K562 (cell line): ENCODE measurements around the gene ADORA3. TPM values are rescaled to one million over a fixed set of nuclear protein-coding genes. Genes with fewer than 3 reads are reported as not detected.

Experiments used
- ATF1 ChIP-seq, 2 experiments: fragments of 450-650 bp in 1 of 2; IDR thresholded peaks; 2 replicates each; pipeline ENCODE4 v1.6.1; 2016; ENCODE audit warnings: missing compliant biosample characterization in 1 of 2, missing genetic modification characterization in 1 of 2
- BMI1 ChIP-seq: fragments of 150-350 bp; IDR thresholded peaks from 2 replicates; pipeline ENCODE4 v1.6.1; 2014; ENCODE audit warnings: low read length
- CREB3L1 ChIP-seq: fragments of 450-650 bp; IDR thresholded peaks from 2 replicates; pipeline ENCODE4 v1.6.1; 2014; ENCODE audit warnings: low read depth, mild to moderate bottlenecking, moderate library complexity, borderline replicate concordance
- CTCF ChIP-seq, 3 experiments: IDR thresholded peaks in 2 of 3; conservative IDR thresholded peaks in 1 of 3; 2 replicates each; pipeline ENCODE4 v1.5.1; 2011 to 2012; ENCODE audit warnings: low read length in 3 of 3, mild to moderate bottlenecking in 3 of 3, control low read depth in 2 of 3, improper control_type of control experiment in 1 of 3, inconsistent platforms in 1 of 3, low read depth in 1 of 3, mixed read lengths in 1 of 3, moderate library complexity in 1 of 3; ENCODE audit not compliant: insufficient read depth in 2 of 3
- ETS2 ChIP-seq: IDR thresholded peaks from 2 replicates; pipeline ENCODE4 v1.6.1; 2016; ENCODE audit warnings: borderline replicate concordance, missing genetic modification characterization, mild to moderate bottlenecking, moderate library complexity, missing compliant biosample characterization; ENCODE audit not compliant: poor library complexity, severe bottlenecking
- FOXK1 ChIP-seq: sonication (generic); formaldehyde crosslinking; IDR thresholded peaks from 2 replicates; pipeline ENCODE4 v1.8.0; 2022; ENCODE audit warnings: missing genetic modification reagents, mild to moderate bottlenecking, borderline replicate concordance
- GTF2A2 ChIP-seq: IDR thresholded peaks from 2 replicates; pipeline ENCODE4 v1.6.1; 2016; ENCODE audit warnings: mild to moderate bottlenecking, missing genetic modification characterization, missing compliant biosample characterization
- HLTF ChIP-seq: fragments of 450-650 bp; IDR thresholded peaks from 2 replicates; pipeline ENCODE4 v1.6.1; 2016
- JUN ChIP-seq, 2 experiments: sonication (generic) in 1 of 2; formaldehyde crosslinking in 1 of 2; IDR thresholded peaks; 2 replicates each; pipeline versions ENCODE4 v1.6.1 to v1.8.0; 2012 to 2022; ENCODE audit warnings: borderline replicate concordance in 2 of 2, mild to moderate bottlenecking in 2 of 2, improper control_type of control experiment in 1 of 2, low read depth in 1 of 2, low read length in 1 of 2, missing genetic modification reagents in 1 of 2
- KLF1 ChIP-seq: fragments of 450-650 bp; IDR thresholded peaks from 2 replicates; pipeline ENCODE4 v1.6.1; 2016; ENCODE audit warnings: missing genetic modification characterization, missing compliant biosample characterization
- KLF16 ChIP-seq: IDR thresholded peaks from 2 replicates; pipeline ENCODE4 v1.6.1; 2016; ENCODE audit warnings: antibody characterized with exemption
- NCOR1 ChIP-seq: fragments of 450-650 bp; IDR thresholded peaks from 2 replicates; pipeline ENCODE4 v1.6.1; 2016; ENCODE audit warnings: mild to moderate bottlenecking, moderate library complexity
- NR3C1 ChIP-seq: sonication (generic); formaldehyde crosslinking; IDR thresholded peaks from 2 replicates; pipeline ENCODE4 v1.8.1; 2022; ENCODE audit warnings: missing genetic modification reagents
- PCBP2 ChIP-seq: fragments of 200-400 bp; formaldehyde crosslinking; IDR thresholded peaks from 2 replicates; pipeline ENCODE4 v1.6.1; 2018; ENCODE audit warnings: low read length, low read depth, mild to moderate bottlenecking, moderate library complexity; ENCODE audit not compliant: poor library complexity, severe bottlenecking
- PRMT5 ChIP-seq: sonication (generic); formaldehyde crosslinking; IDR thresholded peaks from 2 replicates; pipeline ENCODE4 v1.5.0; 2020; ENCODE audit warnings: missing genetic modification reagents
- RB1 ChIP-seq: fragments of 450-650 bp; IDR thresholded peaks from 2 replicates; pipeline ENCODE4 v1.6.1; 2017; ENCODE audit warnings: low read depth, mild to moderate bottlenecking
- SMAD2 ChIP-seq: fragments of 150-350 bp; IDR thresholded peaks from 2 replicates; pipeline ENCODE4 v1.6.1; 2014; ENCODE audit warnings: low read depth, mild to moderate bottlenecking, low read length
- SMAD3 ChIP-seq: fragments of 450-650 bp; formaldehyde crosslinking; conservative IDR thresholded peaks from 2 replicates; pipeline ENCODE4 v1.4.0; 2020; ENCODE audit warnings: mild to moderate bottlenecking
- SMARCA4 ChIP-seq: fragments of 450-650 bp; IDR thresholded peaks from 2 replicates; pipeline ENCODE4 v1.6.1; 2016
- TAL1 ChIP-seq: fragments of 450-650 bp; IDR thresholded peaks from 2 replicates; pipeline ENCODE4 v1.6.1; 2016; ENCODE audit warnings: mild to moderate bottlenecking
- TBP ChIP-seq: optimal IDR thresholded peaks from 2 replicates; pipeline ENCODE3; 2011; ENCODE audit warnings: low read depth, low read length, improper control_type of control experiment
- TEAD2 ChIP-seq: fragments of 450-650 bp; IDR thresholded peaks from 2 replicates; pipeline ENCODE4 v1.6.1; 2016; ENCODE audit warnings: missing genetic modification characterization, control low read depth, missing compliant biosample characterization
- ZNF785 ChIP-seq: fragments of 250-450 bp; sonication (Bioruptor Pico); IDR thresholded peaks from 2 replicates; pipeline ENCODE4 v1.4.0; 2020; ENCODE audit warnings: mild to moderate bottlenecking
- ZSCAN29 ChIP-seq: fragments of 450-650 bp; IDR thresholded peaks from 2 replicates; pipeline ENCODE4 v1.6.1; 2017
- polyA plus RNA-seq, 8 experiments: library from polyadenylated mRNA; depleted of rRNA in 4 of 8; stranded (reverse) in 5 of 8; unstranded in 3 of 8; fragments of >200 nt; fragmentation: Nextera tagmentation in 2 of 8; fragmentation: Illumina TruSeq in 1 of 8; extraction: Ambion mirVana in 2 of 8; extraction: Trizol in 1 of 8; gene quantifications; 2 replicates each; pipeline versions ENCODE4 v1.2.1 to v1.2.3, GENCODE V29; 2011 to 2014; ENCODE audit warnings: inconsistent platforms in 1 of 8, missing spikeins in 1 of 8
- total RNA-seq, 7 experiments: library from RNA; depleted of rRNA in 6 of 7; stranded (reverse); fragments of >200 nt in 6 of 7; fragmentation: Illumina TruSeq in 2 of 7; extraction: Trizol in 2 of 7; gene quantifications; 2 replicates each; pipeline versions ENCODE4 v1.2.1 to v1.2.3, GENCODE V29; 2011 to 2021; ENCODE audit warnings: low replicate concordance in 1 of 7
- TF ChIP-seq, protein P1 (sequence below): fragments of 250-450 bp; sonication (Bioruptor Pico); IDR thresholded peaks from 2 replicates; pipeline ENCODE4 v1.8.0; 2021; ENCODE audit warnings: moderate library complexity, mild to moderate bottlenecking, inconsistent platforms

The ADORA3 gene
- total and polyA plus RNA-seq, 9 of the 15 experiments (the other 6 are each of a cell fraction or from before 2014, with no cell fraction given), result 0.09 to 0.35 (median 0.16) TPM; not detected in 3

- TF ChIP-seq KLF16, result 0 out of 2 replicates have a peak, but pooled peaks have one; percentile 11
- no peak for TF ChIP-seq FOXK1 (CRISPR knock-in tag)
- TF ChIP-seq NR3C1 (CRISPR knock-in tag), result no peak
- no peak for TF ChIP-seq PRMT5
- TF ChIP-seq, protein P1, sequence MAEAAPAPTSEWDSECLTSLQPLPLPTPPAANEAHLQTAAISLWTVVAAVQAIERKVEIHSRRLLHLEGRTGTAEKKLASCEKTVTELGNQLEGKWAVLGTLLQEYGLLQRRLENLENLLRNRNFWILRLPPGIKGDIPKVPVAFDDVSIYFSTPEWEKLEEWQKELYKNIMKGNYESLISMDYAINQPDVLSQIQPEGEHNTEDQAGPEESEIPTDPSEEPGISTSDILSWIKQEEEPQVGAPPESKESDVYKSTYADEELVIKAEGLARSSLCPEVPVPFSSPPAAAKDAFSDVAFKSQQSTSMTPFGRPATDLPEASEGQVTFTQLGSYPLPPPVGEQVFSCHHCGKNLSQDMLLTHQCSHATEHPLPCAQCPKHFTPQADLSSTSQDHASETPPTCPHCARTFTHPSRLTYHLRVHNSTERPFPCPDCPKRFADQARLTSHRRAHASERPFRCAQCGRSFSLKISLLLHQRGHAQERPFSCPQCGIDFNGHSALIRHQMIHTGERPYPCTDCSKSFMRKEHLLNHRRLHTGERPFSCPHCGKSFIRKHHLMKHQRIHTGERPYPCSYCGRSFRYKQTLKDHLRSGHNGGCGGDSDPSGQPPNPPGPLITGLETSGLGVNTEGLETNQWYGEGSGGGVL (CRISPR knock-in tag), result no peak
- no peak for TF ChIP-seq GTF2A2 (tag)
- no peak for TF ChIP-seq SMAD3 (CRISPR knock-in tag)
- 0 out of 2 replicates have a peak, but pooled peaks have one; percentile 41 for TF ChIP-seq JUN (IDR thresholded peaks at IDR 0.05; ENCODE audit: borderline replicate concordance, low read depth, low read length)
- no peak for TF ChIP-seq JUN (CRISPR knock-in tag; IDR thresholded peaks at IDR 0.05; ENCODE audit: borderline replicate concordance)
- no peak for TF ChIP-seq TEAD2 (tag)
- no peak for TF ChIP-seq TAL1
- no peak for TF ChIP-seq ETS2
- TF ChIP-seq KLF1 (tag), result no peak
- no peak for TF ChIP-seq NCOR1
- TF ChIP-seq RB1, result peak; percentile 79
- TF ChIP-seq HLTF, result no peak
- TF ChIP-seq SMAD2, result no peak; the same call in 1 of the 2 replicates
- no peak for TF ChIP-seq ZSCAN29
- TF ChIP-seq ZNF785, result no peak
- TF ChIP-seq CREB3L1, result no peak
- peak; percentile 93 to 98 (median 94) for TF ChIP-seq CTCF (IDR thresholded peaks at IDR 0.05 in 2 of 3, conservative IDR thresholded peaks at IDR 0.05 in 1 of 3; ENCODE audit: insufficient read depth in 2 of 3, low read depth in 1 of 3, low read length in 3 of 3)
- no peak for TF ChIP-seq SMARCA4
- no peak for TF ChIP-seq PCBP2
- TF ChIP-seq ATF1 (CRISPR knock-in tag; IDR thresholded peaks at IDR 0.05), result no peak
- no peak for TF ChIP-seq ATF1 (tag; IDR thresholded peaks at IDR 0.05)
- no peak for TF ChIP-seq TBP
- TF ChIP-seq BMI1, result no peak
These were observed 21.8 kb downstream of the ADORA3 start (continued) for GRCh38 chr1:111481387-111482221.
